Neural cell (in vitro differentiated cells): ENCODE measurements around the gene LY6G6F.

ENCODE experiments used
- REST ChIP-seq: IDR thresholded peaks from 2 replicates; pipeline ENCODE4 v1.6.1; 2012; ENCODE audit warnings: borderline replicate concordance
- TAF1 ChIP-seq: IDR thresholded peaks from 2 replicates; pipeline ENCODE4 v1.6.1; 2012; ENCODE audit warnings: low read depth

- TF ChIP-seq REST (no peak), TAF1 (no peak)
These were observed 44.4 kb upstream of the LY6G6F start for GRCh38 chr6:31662124-31662723.
